Activated CD4-positive, alpha-beta memory T cell treated with anti-CD3 and anti-CD28 coated beads for 36 hours (primary cell): ENCODE results near the gene PNCK. TPM values are rescaled to one million over a fixed set of nuclear protein-coding genes. Genes with fewer than 3 reads are reported as not detected.
"Not testable (repeated sequence)": the region's sequence is repeated elsewhere in the genome, so short reads cannot be mapped to it uniquely, and the experiment has no call there.

Experiments
- CTCF ChIA-PET: fragments of 350-600 bp; sonication (Branson Sonifier 250); formaldehyde crosslinking; loops from one replicate; lab custom pipeline; 2021; ENCODE audit warnings: antibody characterized with exemption, inconsistent platforms; lab: Charles Lee
- POLR2A ChIA-PET: fragments of 350-600 bp; sonication (Branson Sonifier 250); formaldehyde crosslinking; loops from one replicate; lab custom pipeline; 2021; ENCODE audit warnings: antibody characterized with exemption; lab: Charles Lee
- DNase-seq: peaks from one replicate; pipeline ENCODE4 v3.0.0-alpha.2; 2020
- H3K27ac Mint-ChIP-seq: one replicate; pipeline ENCODE4 v1.8.0; 2021; ENCODE audit warnings: mixed read lengths
- H3K27me3 Mint-ChIP-seq: one replicate; pipeline ENCODE4 v1.8.0; 2021; ENCODE audit warnings: mixed read lengths
- H3K36me3 Mint-ChIP-seq: one replicate; pipeline ENCODE4 v1.8.0; 2021; ENCODE audit warnings: mixed read lengths
- H3K4me1 Mint-ChIP-seq: one replicate; pipeline ENCODE4 v1.8.0; 2021; ENCODE audit warnings: low read depth, mixed read lengths
- H3K4me3 Mint-ChIP-seq: one replicate; pipeline ENCODE4 v1.8.0; 2021; ENCODE audit warnings: mild to moderate bottlenecking, mixed read lengths
- H3K9me3 Mint-ChIP-seq: one replicate; pipeline ENCODE4 v1.8.0; 2021; ENCODE audit warnings: mixed read lengths
- intact Hi-C: fragments of 100-400 bp; cut with micrococcal nuclease; formaldehyde crosslinking; loops from one replicate; pipeline ENCODE4 v1.15.1; 2023
- total RNA-seq, 2 experiments: library from RNA; stranded (reverse); gene quantifications; one replicate each; pipeline ENCODE4 v1.2.3, GENCODE V29; 2021

PNCK gene
- total RNA-seq, 2 experiments from 2014 or later = 0.36 TPM; not detected in 1

DNA sequence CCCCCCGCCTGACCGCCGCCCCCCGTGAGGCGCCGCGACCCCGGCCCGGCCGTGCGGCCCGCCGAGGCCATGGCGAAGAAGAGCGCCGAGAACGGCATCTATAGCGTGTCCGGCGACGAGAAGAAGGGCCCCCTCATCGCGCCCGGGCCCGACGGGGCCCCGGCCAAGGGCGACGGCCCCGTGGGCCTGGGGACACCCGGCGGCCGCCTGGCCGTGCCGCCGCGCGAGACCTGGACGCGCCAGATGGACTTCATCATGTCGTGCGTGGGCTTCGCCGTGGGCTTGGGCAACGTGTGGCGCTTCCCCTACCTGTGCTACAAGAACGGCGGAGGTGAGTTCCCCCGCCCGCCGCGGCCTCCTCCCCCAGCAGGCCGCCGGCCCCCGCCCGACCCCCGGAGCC is 14.9 kb upstream of the PNCK start:
- no peak for DNase-seq

DNA sequence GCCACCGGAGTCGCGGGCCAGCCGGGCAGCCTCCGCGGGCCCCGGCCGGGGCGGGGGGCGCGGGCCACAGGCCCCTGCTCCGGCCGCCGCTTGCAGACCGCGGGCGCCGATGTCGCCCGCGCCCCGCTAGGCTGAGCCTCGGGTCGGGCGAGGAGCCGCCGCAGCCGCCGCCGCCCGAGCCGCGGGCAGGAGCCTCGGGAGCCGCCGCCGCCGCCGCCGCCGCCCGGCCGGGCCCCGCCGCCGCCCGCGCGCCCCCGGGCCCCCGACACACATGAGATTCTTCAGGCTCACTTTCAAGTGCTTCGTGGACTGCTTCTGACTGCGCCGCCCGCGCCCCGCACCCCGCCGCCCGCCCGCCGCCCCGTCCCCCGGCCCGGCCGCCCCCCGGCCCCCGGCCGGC is 14.5 kb upstream of the PNCK start:
- Mint-ChIP-seq H3K9me3 (no peaks in the 10 kb centered on the region), H3K4me1 (no peaks in the 10 kb centered on the region), H3K4me3 (no peak overlapping the region), H3K27me3 (peaks cover 2% of the 10 kb centered on the region), H3K27ac (no peak overlapping the region), H3K36me3 (no peaks in the 10 kb centered on the region)
- POLR2A ChIA-PET = no interaction called here
- CTCF ChIA-PET = interaction anchor here (1.9 kb wide), 1 partner anchor 20 kb away, joined by 10 read pairs; no protein-coding TSS in a partner anchor
- intact Hi-C loops = no loop called here
- DNase-seq = no peak

More for the DNA sequence above, 14.9 kb upstream of the PNCK start:
- H3K9me3 Mint-ChIP-seq = no peaks in the 10 kb centered on the region
- intact Hi-C loops = no loop called here
- H3K27me3 Mint-ChIP-seq = peaks cover 2% of the 10 kb centered on the region
- no peak overlapping the region for H3K4me3 Mint-ChIP-seq
- no peaks in the 10 kb centered on the region for H3K4me1 Mint-ChIP-seq
- ChIA-PET CTCF (no interaction called here), POLR2A (no interaction called here)
- no peaks in the 10 kb centered on the region for H3K36me3 Mint-ChIP-seq
- no peak overlapping the region for H3K27ac Mint-ChIP-seq

DNA sequence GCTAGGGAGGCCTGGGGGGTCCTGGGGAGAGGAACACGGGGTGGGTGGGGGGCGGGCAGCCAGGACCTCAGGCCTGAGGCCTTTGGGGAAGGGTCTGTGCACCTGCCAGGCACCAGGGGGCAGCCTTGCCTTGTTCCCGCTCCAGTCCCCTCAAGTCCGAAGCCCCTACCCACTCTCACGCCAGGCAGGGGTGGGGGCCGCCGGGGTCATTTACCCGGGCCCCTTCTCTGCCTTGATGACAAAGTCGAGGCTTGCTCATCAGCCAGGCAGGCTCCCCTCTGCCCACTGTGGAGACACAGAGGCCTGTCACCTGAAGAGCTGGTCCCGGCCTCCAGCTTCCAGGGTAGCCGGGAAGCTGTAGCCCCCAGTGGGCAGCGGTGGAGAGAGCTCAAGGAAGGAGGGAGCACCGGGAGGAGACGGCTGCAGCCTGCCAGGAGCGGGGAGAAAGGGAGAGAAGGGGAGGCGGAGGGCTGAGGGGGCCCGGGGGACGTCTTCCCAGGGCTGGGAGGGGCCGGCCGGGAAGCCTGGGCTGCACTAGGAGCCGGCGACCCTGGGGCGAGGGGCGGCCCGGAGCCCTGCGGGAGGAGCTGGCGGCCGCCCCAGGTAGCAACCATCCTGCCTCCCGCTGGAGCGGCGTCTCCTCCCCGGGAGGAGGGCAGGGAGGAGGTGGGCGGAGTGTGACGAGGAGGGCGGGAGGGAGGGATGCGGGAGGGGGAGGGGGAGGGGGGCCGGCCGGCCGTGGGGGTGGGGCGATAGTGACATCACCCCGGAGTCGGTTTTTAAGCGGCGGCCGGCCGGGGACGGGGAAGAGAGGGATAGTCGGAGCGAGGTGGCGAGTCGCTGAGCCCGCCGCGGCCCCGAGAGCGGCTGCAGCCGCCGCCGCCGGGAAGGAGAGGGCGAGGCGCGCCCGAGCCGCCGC is 13.8 kb upstream of the PNCK start, which contains the start of gene SLC6A8:
Gene SLC6A8 (plus strand): TSS at position 806 of the 919 bp plus-strand sequence. CDS start 649 bp downstream, outside the sequence.
- intact Hi-C loops = no loop called here
- peak within 1 kb of the TSS; percentile 68 for H3K4me3 Mint-ChIP-seq
- DNase-seq = peak; percentile 48
- H3K9me3 Mint-ChIP-seq = no peaks in the 10 kb centered on the region
- H3K27me3 Mint-ChIP-seq = peaks cover 2% of the 10 kb centered on the region
- H3K27ac Mint-ChIP-seq = no peak within 1 kb of the TSS
- ChIA-PET CTCF (interaction anchor here (0.7 to 1.9 kb wide), 3 partner anchors 20 to 107 kb away, joined by 3 to 10 read pairs (median 6); partner anchors contain the start of genes IDH3G and SSR4), POLR2A (interaction anchor here (0.6 kb wide), 1 partner anchor 49 kb away, joined by 3 read pairs; no protein-coding TSS in a partner anchor)
- H3K4me1 Mint-ChIP-seq = no peaks in the 10 kb centered on the region
- H3K36me3 Mint-ChIP-seq = no peaks in the 10 kb centered on the region

DNA sequence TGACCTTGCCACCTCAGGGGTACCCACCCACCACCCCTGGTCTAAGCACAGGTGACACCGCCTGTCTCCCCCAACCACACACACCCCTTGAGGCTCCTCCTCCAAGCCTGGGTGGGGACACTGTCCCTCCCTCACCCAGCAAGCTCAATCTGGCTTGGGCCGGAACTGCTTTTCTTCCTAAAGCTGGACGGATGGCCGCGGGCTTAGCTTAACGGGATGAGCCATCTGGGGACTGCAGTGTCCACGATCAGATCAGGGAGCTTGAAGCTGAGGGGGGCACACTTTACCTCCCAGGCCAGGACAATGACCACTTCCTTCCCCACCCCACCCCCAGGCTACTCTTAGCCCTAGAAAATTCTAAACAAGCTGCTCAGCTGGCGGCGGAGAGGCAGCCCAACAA is 13.1 kb upstream of the PNCK start:
- H3K27ac Mint-ChIP-seq = no peak overlapping the region
- intact Hi-C loops = no loop called here
- H3K9me3 Mint-ChIP-seq = no peaks in the 10 kb centered on the region
- H3K36me3 Mint-ChIP-seq = no peaks in the 10 kb centered on the region
- no peak for DNase-seq
- no peaks in the 10 kb centered on the region for H3K4me1 Mint-ChIP-seq
- CTCF ChIA-PET = interaction anchor here (1.8 to 1.9 kb wide), 2 partner anchors 19 to 22 kb away, joined by 6 to 10 read pairs; no protein-coding TSS in a partner anchor
- no peak overlapping the region for H3K4me3 Mint-ChIP-seq
- POLR2A ChIA-PET = no interaction called here
- H3K27me3 Mint-ChIP-seq = peaks cover 2% of the 10 kb centered on the region

DNA sequence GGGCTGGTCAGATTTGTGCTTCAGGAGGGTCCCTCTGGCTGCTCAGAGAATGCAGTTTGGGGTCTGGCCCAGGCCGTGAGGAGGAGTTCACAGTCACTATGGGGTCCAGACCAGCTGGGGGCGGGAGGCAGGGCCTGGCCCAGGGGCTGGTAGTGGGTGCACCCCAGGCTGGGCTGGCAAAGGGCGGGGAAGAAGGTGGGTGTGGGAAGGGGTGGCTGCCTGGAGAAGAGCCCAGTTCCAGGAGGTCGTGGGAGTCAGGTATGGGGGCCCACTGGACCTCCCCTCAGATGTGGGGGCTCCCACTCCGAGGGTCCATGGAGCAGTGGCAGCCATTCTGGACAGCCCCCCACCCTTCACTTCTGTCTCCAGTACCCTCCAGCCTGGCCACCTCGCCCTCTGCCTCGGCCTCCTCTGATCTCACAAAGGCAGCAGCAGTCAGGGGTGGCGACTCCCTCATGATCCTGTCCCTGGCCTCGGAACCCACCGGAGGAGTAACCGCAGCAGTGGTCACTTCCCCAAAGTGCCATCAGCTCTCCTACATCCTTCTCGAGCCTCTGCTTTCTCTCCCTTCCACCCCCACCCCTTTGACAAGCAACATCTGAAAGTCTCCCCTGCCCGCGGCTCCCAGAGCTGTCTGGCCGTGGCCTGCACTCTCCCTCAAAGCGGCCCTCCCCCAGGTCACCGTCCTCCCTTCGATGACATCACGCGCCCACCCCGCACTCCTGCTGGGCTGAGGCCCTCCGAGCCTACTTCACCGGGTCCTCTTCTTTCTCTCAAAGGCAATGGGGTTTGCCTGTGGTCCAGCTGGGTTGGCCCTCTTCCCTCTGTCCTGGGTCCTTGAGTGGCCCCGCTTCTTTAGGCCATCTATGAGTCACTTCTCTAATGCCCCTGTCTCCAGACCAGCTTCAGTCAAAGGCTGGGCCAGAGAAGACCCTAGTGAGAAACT is 12.4 kb upstream of the PNCK start:
- H3K27ac Mint-ChIP-seq = no peak overlapping the region
- no peaks in the 10 kb centered on the region for H3K36me3 Mint-ChIP-seq
- no peak for DNase-seq
- ChIA-PET POLR2A (no interaction called here), CTCF (interaction anchor here (0.9 to 1.9 kb wide), 4 partner anchors 18 to 23 kb away, joined by 4 to 10 read pairs (median 6); no protein-coding TSS in a partner anchor)
- H3K27me3 Mint-ChIP-seq = peaks cover 2% of the 10 kb centered on the region
- intact Hi-C loops = no loop called here
- H3K4me1 Mint-ChIP-seq = no peaks in the 10 kb centered on the region
- no peak overlapping the region for H3K4me3 Mint-ChIP-seq
- H3K9me3 Mint-ChIP-seq = no peaks in the 10 kb centered on the region

DNA sequence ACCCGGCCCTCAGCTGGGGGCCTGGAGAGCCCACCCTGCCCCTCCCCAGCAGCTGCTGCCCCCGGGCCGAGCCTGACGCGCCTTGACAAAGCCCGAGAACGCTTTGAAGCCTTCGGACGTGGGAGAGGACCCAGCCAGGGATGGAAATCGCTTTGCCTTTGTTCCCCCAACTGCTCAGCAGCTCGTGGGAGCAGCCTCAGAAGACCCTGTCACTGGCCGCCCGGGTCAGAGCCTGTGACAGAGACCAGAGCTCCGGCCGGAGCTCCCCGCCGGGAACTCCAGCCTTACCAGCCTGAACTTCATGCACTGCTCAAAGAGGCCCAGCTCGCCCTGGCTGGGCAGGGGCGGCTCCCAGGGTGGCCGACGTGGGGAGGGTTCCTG is 11.5 kb upstream of the PNCK start:
- no peaks in the 10 kb centered on the region for H3K9me3 Mint-ChIP-seq
- H3K36me3 Mint-ChIP-seq = no peaks in the 10 kb centered on the region
- intact Hi-C loops = no loop called here
- H3K27me3 Mint-ChIP-seq = peaks cover 4% of the 10 kb centered on the region
- no peak overlapping the region for H3K4me3 Mint-ChIP-seq
- DNase-seq = no peak
- CTCF ChIA-PET = interaction anchor here (0.9 to 1.5 kb wide), 3 partner anchors 16 to 20 kb away, joined by 4 to 6 read pairs (median 5); no protein-coding TSS in a partner anchor
- H3K4me1 Mint-ChIP-seq = no peaks in the 10 kb centered on the region
- no peak overlapping the region for H3K27ac Mint-ChIP-seq
- POLR2A ChIA-PET = no interaction called here

DNA sequence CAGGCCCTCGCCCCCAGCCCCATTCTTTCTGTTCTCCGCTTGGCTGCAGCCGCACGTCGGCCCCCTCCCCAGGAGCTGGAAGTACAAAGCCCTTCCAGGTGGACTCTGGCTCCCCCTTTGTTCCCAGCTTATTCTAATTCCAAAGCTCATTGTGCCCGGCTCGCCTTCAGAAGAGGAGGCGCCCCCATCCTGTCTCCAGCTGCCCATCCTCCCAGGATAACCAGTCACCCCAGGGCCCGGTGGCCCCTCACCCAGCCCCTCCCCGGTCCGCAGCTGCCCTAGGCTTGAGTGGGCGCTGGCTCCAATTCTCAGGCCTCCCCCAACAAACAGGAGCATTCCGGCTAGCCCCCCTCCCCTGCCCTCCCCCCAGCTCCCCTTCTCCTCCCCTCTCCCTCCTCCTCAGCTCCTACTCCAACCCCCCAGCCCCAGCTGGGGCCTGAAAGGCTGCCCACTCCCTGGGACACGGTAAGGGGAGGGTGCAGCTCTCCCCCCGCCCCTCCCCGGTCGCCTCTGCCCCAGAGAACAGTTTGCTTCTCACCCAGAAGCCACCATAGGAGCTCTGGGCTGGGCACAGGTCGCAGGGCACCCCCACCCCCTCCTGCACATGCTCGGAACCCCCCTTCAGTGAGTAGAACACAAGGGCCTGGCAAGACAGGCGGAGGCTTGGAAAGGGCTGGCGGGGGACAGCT is 11.0 kb upstream of the PNCK start:
- DNase-seq = no peak
- Mint-ChIP-seq H3K4me1 (no peaks in the 10 kb centered on the region), H3K9me3 (no peaks in the 10 kb centered on the region), H3K36me3 (no peaks in the 10 kb centered on the region), H3K4me3 (no peak overlapping the region), H3K27me3 (peaks cover 2% of the 10 kb centered on the region), H3K27ac (no peak overlapping the region)
- intact Hi-C loops = no loop called here
- CTCF ChIA-PET = interaction anchor here (0.9 to 1.5 kb wide), 4 partner anchors 15 to 75 kb away, joined by 3 to 6 read pairs (median 4); no protein-coding TSS in a partner anchor
- POLR2A ChIA-PET = no interaction called here

DNA sequence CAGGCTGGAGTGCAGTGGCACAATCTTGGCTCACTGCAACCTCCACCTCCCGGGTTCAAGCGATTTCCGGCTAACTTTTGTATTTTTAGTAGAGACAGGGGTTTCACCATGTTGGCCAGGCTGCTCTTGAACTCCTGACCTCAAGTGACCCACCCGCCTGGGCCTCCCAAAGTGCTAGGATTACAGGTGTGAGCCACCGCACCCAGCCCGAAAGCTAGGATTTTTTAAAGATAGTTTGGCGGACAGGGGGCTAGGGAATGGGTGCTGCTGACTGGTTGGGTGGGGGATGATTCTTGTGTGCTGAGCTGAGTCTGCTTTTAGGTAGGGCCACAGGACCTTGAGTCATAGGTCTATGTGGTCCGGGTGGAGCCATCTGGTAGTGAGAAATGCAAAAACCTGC is 9.9 kb upstream of the PNCK start:
- intact Hi-C loops, H3K4me3 Mint-ChIP-seq, H3K4me1 Mint-ChIP-seq, DNase-seq, H3K27me3 Mint-ChIP-seq, POLR2A ChIA-PET, H3K9me3 Mint-ChIP-seq, H3K27ac Mint-ChIP-seq, H3K36me3 Mint-ChIP-seq: not testable (repeated sequence)
- CTCF ChIA-PET = interaction anchor here (1.0 to 1.5 kb wide), 2 partner anchors 14 to 74 kb away, joined by 3 to 6 read pairs; no protein-coding TSS in a partner anchor

DNA sequence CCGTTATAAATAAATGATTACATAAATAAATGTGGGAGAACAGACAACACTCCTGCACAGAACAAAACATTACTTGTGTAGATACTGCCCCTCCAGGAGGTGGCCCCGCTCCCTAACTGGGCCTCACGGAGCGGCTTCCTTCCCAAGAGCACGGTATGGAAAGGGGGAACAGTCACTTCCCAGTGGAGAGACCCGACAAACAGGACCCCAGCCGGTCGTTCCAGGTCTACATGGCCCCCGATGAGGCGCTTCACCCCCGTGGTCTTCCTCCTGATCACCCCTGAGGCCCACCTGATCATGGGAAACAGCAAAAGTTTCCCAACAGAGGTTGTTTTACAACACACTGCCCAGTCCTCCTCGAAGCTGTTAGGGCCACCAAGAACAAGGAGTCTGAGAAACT is 7.6 kb upstream of the PNCK start:
- POLR2A ChIA-PET = no interaction called here
- peaks cover 6% of the 10 kb centered on the region for H3K27me3 Mint-ChIP-seq
- CTCF ChIA-PET = no interaction called here
- H3K4me3 Mint-ChIP-seq = no peak overlapping the region
- DNase-seq = no peak
- H3K27ac Mint-ChIP-seq = no peak overlapping the region
- H3K36me3 Mint-ChIP-seq = no peaks in the 10 kb centered on the region
- H3K4me1 Mint-ChIP-seq = no peaks in the 10 kb centered on the region
- intact Hi-C loops = no loop called here
- no peaks in the 10 kb centered on the region for H3K9me3 Mint-ChIP-seq

DNA sequence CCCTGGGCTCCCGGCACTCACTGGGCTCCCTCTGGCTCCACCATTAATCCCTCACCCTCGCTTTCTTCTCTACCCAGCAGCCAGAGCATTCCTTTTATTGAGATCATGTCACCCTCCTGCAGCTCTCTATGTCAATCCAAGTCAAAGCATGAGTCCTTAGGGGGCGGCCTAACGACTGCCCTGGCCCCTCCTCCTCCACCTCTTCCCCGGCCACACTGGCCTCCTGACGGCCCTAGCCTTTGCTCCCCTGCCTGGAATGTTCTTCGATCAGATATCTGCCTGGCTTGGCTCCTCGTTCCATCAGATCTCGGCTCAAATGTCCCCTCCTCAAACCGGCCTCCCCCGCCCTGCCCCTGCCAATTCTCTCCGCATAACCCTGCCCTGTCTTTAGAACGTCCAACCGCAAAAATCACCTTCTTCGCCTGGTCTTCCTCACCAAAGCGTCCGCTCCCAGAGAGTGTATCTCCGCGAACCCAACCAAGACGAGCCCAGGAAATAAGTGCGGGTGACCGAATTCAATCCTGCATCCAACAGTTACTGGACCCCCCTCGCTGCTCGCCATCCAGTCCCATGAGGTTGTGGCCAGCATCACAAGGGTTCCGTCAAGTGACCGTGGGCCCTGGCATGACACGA is 722 bp upstream of the PNCK start:
- no peak for DNase-seq
- intact Hi-C loops = no loop called here
- CTCF ChIA-PET = no interaction called here
- Mint-ChIP-seq H3K27me3 (peaks cover 20% of the 10 kb centered on the region), H3K4me1 (peaks cover 4% of the 10 kb centered on the region), H3K9me3 (no peaks in the 10 kb centered on the region), H3K27ac (no peak overlapping the region), H3K36me3 (no peaks in the 10 kb centered on the region), H3K4me3 (no peak overlapping the region)
- POLR2A ChIA-PET = no interaction called here
